Medulla oblongata (tissue), 1 donor: Measurements from ENCODE around the gene C1orf21.
A peak's percentile ranks its signal among the peaks of the same experiment; 100 is the strongest.

Source experiments
- DNase-seq: peaks from one replicate; pipeline ENCODE4 v3.0.0-alpha.2; 2015; ENCODE audit errors: extremely low spot score

The C1orf21 gene

DNA sequence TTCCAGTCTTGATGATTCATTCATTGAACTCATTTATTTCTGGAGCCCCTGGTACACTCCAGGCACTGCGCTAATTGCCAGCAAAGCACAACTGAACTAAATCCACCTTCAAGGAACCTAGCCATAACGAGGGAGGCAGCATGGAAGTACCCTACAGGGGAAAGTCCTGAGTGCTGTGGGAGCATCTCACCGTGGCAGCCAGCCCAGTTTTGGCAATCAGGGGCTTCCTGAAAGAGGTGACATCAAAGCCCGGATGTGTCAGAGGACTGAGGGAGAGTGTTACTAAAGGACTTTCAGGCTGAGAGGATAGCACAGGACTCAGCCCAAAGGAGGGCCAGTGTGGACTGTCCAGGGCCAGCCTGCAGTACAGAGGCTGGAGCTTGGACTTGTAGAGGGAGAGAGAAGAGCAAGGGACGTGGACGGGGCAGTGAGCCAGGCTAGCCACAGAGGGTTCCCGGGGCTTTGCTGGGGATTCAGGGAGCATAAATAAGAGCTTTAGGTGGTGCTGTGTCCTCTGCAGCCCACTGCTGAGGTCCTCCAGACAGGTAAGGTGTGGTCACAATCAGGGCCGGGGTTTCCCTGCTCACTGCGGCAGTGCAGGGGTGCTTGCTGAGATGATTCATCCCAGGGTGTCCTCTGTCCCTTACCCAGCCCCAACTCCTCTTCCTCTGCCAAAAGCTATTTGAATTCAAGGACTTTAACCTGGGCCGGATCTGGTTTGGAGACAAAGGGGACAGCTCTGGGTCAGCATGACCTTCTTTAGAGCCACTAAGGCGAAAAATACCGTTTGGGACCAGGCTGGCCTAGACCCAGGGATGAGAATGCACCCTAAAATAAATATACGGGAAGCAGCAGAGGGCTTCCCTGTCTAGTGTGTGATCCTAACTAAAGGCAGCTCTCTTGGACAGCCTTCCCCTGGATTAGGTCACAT lies 239.5 kb downstream of the C1orf21 start:
- no peak for DNase-seq

GRCh38 chr1:184627007-184627341 lies 240.1 kb downstream of the C1orf21 start:
- DNase-seq: no peak

- DNase-seq: no peak
Observed at GRCh38 chr1:184629266-184629665, 242.4 kb downstream of the C1orf21 start.

DNA sequence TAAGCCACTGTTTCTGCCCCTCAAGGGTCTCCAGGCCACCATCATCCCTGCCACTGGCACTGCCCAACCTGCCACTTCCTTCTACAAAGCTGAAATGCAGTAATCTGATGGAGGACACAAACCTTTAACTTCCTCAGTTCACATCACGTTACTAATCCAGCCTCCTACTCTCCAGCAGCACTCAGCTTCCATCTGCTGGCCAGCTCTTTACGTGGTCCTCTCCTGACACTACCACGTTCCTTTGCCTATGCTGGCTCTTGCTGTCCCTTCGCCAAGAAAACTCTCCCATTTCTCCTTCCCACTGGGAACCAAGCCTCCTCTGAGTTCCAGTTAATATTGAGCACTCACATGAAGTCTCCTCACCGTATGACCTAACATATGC lies 243.8 kb downstream of the C1orf21 start:
- no peak for DNase-seq

DNA sequence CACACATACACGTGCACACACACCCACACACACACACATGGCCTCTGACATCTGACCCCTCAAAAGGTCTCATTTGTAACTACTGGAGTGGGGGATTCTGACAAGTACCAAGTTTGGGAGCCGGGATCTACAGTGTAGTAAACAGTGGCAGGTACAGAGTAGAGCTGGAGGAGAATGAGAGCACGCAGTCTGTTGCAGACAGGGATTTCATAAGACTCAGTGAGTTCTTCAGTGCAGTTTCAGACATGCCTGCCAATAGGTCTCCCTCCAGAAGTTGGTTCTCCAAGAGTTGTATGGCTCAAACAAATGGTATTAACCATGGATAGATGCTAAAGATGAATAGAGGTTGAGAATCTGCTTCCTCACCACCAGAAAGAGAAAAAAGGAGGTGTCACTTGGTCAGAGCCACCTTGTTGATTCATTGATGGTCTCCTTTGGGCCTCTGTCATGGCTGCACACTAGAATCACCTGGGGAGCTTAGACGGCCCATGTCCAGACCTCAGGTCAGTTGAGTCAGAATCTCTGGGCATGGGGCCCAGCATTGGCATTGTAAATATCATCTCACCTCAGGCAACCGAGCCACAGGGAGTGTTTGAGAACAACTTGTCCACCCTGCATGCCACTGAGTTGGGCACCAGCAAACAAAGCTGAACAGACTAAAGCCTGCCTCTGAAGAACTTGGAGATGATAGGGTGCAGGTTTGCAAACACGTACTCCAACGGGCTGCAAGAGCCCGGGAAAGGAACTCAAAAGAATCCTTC lies 245.8 kb downstream of the C1orf21 start:
- no peak for DNase-seq

DNA sequence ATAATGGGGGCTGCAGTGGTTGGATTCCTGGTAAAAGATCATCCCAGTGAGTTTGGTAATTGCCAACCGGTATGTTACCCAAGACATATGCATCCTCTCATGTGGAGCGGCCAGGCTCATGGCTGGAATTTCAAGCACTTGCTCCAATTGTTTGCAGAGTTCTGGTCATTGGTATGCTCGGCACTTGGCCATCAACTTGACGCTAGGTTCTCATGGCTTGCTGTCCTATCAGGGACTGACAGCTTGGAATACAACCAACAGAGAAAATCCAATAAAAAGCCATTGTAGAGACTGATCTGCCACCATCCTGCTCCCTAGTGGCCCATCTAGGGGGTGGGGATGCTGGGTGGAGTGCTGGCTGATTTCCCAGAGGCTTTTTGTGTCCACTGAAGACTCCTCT lies 247.0 kb downstream of the C1orf21 start:
- DNase-seq: no peak

- DNase-seq: no peak
Observed at GRCh38 chr1:184634296-184634695, 247.5 kb downstream of the C1orf21 start.

DNA sequence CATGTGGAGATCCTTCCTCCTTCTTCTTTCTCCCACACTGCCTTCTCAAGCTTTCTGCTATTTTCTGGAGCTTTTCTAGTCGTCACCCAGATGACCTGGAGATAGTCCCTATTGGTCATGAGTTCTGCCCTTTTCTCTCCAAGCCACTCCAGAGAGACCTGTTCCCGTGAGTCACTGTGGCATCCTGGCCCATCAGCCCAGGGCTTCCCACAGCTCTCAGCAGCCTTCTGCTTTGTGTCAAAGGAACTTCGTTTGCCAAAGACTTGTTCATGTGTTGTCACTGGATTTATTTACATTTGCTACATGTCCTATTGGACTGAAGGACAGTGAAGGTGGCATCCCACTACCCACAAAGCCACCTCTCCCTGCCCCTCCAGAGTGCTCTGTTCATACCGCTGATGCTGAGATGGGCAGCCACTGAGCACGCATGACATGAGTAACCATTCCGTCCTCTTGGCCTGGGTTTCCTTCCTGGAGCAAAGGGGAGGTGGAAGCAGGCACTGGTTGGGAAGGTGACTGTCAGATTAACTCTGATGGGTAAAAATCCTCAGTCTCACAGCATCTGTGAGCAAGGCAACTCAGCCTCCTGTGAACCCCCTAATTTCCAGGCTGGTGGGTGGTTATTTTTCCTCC lies 248.6 kb downstream of the C1orf21 start:
- DNase-seq: no peak

DNA sequence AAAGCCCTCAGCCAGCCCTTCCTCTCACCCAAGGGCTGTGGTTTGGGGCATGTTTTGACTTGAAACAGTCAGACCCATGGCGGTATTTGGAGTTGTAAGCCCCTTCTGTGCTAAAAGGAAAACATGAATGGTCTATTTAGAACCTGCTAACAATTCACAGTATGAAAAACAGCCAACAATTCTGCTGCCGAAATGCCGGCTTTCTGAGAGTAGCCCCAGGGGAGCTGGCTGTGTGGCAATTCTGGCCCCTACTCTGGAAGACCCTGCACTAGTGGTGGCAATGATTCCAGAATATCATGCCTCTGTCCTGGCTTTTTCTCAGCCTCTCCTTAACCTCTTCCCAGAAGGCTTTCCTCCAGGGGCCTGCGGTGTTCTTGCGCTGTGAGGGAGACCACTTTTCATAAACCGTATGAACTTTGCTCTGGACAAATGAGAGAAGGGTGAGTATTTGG lies 249.2 kb downstream of the C1orf21 start:
- DNase-seq: no peak

GRCh38 chr1:184637664-184638240 lies 250.9 kb downstream of the C1orf21 start:
- DNase-seq: no peak

DNA sequence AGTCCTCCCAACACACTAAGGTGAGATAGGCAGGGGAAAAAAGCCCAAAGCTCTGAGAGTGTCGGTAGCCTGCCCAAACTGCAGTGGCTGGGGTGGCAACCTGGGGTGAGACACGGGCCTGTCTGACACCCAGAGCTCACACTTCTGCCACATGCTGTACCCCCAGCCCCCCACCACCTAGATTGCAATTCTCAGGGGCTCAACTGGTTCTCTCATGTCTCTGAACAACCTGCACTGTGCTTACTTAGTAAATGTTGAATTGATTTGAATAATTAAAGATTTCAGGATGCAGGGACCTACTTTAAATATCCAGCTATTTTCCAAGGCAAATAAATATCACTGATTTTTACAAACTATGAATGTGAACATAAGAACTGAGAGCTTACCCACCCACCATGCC lies 252.4 kb downstream of the C1orf21 start:
- no peak for DNase-seq

- DNase-seq: no peak
Observed at GRCh38 chr1:184640505-184640904, 253.7 kb downstream of the C1orf21 start.

DNA sequence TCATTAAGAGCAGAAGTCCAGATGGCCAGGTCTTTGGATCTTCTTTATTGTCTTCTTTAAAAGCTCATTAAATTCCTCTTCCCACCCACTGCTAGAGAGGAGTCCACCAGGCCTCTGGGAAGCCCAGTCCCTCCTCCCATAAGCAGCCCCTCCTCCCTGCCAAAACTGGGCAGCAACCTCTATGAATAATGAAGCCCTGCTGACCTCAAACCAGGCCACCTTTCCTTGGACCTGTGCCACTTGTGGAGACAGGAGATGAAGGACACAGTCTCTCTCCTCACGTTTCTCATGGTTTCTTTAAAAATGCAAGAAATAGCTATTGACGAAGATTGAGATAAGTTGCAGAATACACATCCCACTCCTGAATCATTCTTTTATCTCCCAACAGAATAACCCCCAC lies 255.1 kb downstream of the C1orf21 start:
- DNase-seq: no peak

DNA sequence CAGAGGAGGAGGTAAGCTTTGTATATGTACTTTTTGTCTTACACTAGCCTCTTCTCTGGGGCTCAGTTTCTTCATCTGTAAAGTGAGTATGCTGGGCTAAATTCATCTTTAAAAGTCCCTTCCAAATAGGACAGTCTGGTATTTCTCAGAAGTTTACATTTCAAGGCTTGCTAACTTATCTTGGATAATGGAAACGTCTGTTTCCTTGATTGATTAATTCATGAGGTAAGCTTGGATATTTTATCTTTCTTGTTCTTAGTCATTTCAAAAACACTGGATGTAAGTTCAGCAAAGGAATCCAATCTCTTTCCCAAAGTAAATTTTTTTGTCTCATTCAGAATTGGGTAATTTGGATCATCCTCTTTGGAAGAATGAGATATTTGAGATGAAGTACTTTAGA lies 256.8 kb downstream of the C1orf21 start:
- DNase-seq: no peak

- DNase-seq: no peak
Observed at GRCh38 chr1:184644771-184645170, 257.9 kb downstream of the C1orf21 start.

DNA sequence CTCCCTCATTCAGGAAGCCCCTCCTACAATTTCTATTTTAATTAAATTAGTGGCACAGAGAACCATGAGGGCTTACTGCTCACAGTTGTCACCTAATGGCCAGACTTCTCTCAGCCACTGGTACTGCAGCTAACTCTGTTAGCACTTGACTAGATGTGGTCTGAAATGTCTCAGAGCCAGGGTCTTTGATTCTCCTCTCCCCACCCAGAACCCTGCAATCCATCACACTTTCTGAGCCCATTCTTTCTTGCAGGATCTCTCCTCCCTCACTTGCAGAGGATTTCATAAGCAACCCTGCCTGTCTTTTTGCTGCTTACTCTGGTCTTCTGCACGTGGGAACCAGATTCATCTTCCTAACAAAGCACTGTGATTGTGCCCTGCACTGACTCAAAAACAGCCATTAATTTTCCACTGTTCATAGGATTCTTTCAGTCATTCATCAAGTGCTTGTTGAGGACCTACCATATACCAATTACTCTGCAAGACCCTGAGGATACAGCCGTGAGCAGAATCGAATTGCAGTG lies 259.4 kb downstream of the C1orf21 start:
- DNase-seq: no peak

- no peak for DNase-seq
Observed at GRCh38 chr1:184646824-184647223, 260.0 kb downstream of the C1orf21 start.

GRCh38 chr1:184647471-184647870 lies 260.6 kb downstream of the C1orf21 start:
- no peak for DNase-seq

DNA sequence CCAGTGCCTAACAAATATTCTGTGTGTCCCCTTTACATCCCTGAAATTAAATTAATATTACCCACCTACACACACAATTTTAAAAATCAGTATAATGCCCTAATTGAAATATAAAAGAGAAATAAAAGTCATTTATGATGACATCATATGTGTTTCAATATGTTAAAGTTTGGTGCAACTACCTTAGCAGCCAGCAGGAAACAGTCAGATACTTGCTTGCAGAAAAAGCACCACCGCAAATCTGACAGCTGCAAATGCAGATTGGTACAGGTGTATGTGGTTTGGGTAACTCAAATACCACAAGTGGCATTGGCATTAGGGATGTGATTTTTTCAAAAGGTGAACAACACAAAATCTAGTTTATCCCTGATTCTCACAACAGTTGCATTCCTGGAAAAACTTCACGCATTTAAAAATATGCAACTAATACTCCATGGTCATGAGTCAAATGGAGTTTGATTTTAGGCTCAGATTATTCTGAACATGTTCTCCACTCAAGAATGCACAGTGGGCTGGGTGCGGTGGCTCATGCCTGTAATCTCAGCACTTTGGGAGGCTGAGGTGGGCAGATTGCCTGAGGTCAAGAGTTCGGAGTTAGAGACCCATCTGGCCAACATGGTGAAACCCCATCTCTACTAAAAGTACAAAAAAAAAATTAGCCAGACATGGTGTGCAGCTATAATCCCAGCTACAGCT lies 261.5 kb downstream of the C1orf21 start:
- DNase-seq: no peak

DNA sequence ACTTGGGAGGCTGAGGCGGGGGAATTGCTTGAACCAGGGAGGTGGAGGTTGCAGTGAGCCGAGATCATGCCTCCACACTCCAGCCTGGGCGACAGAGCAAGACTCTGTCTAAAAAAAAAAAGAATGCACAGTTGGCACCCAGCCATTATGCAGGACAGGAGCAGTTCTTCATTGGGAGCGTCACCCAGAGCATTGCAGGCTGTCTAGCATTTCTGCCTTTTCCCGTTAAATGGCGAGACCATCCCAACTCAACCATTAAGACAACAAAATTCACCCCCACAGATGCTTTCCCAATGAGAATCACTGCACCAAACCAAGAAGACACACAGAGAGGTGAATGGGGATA lies 262.0 kb downstream of the C1orf21 start:
- no peak for DNase-seq

GRCh38 chr1:184649451-184649888 lies 262.6 kb downstream of the C1orf21 start:
- peak; percentile 18 for DNase-seq
